WTC11 (cell line): Measurements from ENCODE around the gene TCF20. TPM values are rescaled to one million over a fixed set of nuclear protein-coding genes. Genes with fewer than 3 reads are reported as not detected.

Source experiments
- ATAC-seq: fragments of 200-7000 bp; cut with Tn5 transposase; 2 replicates; pipeline ENCODE4 v1.10.0; 2021; ENCODE audit warnings: mild to moderate bottlenecking, moderate library complexity
- CTCF ChIA-PET: fragments of 300-600 bp; sonication (Branson Sonifier 250); formaldehyde crosslinking; loops from one replicate; lab custom pipeline; 2021; ENCODE audit warnings: antibody characterized with exemption; lab: Charles Lee
- POLR2A ChIA-PET: fragments of 350-600 bp; sonication (Branson Sonifier 250); formaldehyde crosslinking; loops from one replicate; lab custom pipeline; 2021; ENCODE audit warnings: antibody characterized with exemption; lab: Charles Lee
- DNase-seq: peaks from one replicate; pipeline ENCODE4 v3.0.0; 2021; ENCODE audit warnings: low spot score
- H3K27ac Mint-ChIP-seq: 2 replicates; pipeline ENCODE4 v1.8.0; 2021; ENCODE audit warnings: mixed read lengths
- H3K27me3 Mint-ChIP-seq: 2 replicates; pipeline ENCODE4 v1.8.0; 2021; ENCODE audit warnings: low read depth, mild to moderate bottlenecking, moderate library complexity, mixed read lengths
- H3K36me3 Mint-ChIP-seq: 2 replicates; pipeline ENCODE4 v1.8.0; 2021; ENCODE audit warnings: mixed read lengths
- H3K4me1 Mint-ChIP-seq: 2 replicates; pipeline ENCODE4 v1.8.0; 2022; ENCODE audit warnings: mixed read lengths
- H3K4me3 Mint-ChIP-seq: 2 replicates; pipeline ENCODE4 v1.8.0; 2021; ENCODE audit warnings: mild to moderate bottlenecking, moderate library complexity, mixed read lengths
- H3K9me3 Mint-ChIP-seq: 2 replicates; pipeline ENCODE4 v1.8.0; 2021; ENCODE audit warnings: mixed read lengths
- CREB1 ChIP-seq: sonication (generic); formaldehyde crosslinking; IDR thresholded peaks from 2 replicates; pipeline ENCODE4 v1.8.0; 2023; ENCODE audit warnings: mild to moderate bottlenecking, missing genetic modification reagents
- ELF4 ChIP-seq: sonication (generic); formaldehyde crosslinking; IDR thresholded peaks from 2 replicates; pipeline ENCODE4 v1.8.1; 2022; ENCODE audit warnings: low read depth, mild to moderate bottlenecking, moderate library complexity, missing genetic modification reagents
- EMX1 ChIP-seq: fragments of 250-450 bp; sonication (Bioruptor Pico); IDR thresholded peaks from 2 replicates; pipeline ENCODE4 v1.8.0; 2021; ENCODE audit warnings: mild to moderate bottlenecking
- ESRRA ChIP-seq: sonication (generic); formaldehyde crosslinking; IDR thresholded peaks from 2 replicates; pipeline ENCODE4 v1.8.1; 2022; ENCODE audit warnings: mild to moderate bottlenecking, missing genetic modification reagents, borderline replicate concordance
- ETV6 ChIP-seq: sonication (generic); formaldehyde crosslinking; IDR thresholded peaks from 2 replicates; pipeline ENCODE4 v1.8.1; 2022; ENCODE audit warnings: mild to moderate bottlenecking, missing genetic modification reagents
- FOXJ3 ChIP-seq: sonication (generic); formaldehyde crosslinking; IDR thresholded peaks from 2 replicates; pipeline ENCODE4 v1.9.0; 2021; ENCODE audit warnings: missing genetic modification reagents, mild to moderate bottlenecking, borderline replicate concordance
- HMGA2 ChIP-seq: fragments of 250-450 bp; sonication (Bioruptor Pico); IDR thresholded peaks from 2 replicates; pipeline ENCODE4 v1.4.0; 2021; ENCODE audit warnings: mild to moderate bottlenecking, moderate library complexity
- IRF2 ChIP-seq: sonication (generic); formaldehyde crosslinking; IDR thresholded peaks from 2 replicates; pipeline ENCODE4 v1.8.0; 2022; ENCODE audit warnings: low read depth, missing genetic modification reagents, borderline replicate concordance
- JUN ChIP-seq: sonication (generic); formaldehyde crosslinking; IDR thresholded peaks from 2 replicates; pipeline ENCODE4 v1.8.0; 2023; ENCODE audit warnings: mild to moderate bottlenecking, missing genetic modification reagents
- KAT7 ChIP-seq: sonication (generic); formaldehyde crosslinking; IDR thresholded peaks from 2 replicates; pipeline ENCODE4 v1.8.1; 2023; ENCODE audit warnings: missing genetic modification reagents, mild to moderate bottlenecking, borderline replicate concordance
- NFATC4 ChIP-seq: fragments of 250-450 bp; sonication (Bioruptor Pico); IDR thresholded peaks from 2 replicates; pipeline ENCODE4 v1.9.0; 2021; ENCODE audit warnings: mild to moderate bottlenecking
- NFE2L1 ChIP-seq: sonication (generic); formaldehyde crosslinking; IDR thresholded peaks from 2 replicates; pipeline ENCODE4 v1.8.1; 2023; ENCODE audit warnings: missing genetic modification reagents
- NR2C2 ChIP-seq: sonication (generic); formaldehyde crosslinking; IDR thresholded peaks from 2 replicates; pipeline ENCODE4 v1.8.0; 2022; ENCODE audit warnings: mild to moderate bottlenecking, missing genetic modification reagents
- NR3C1 ChIP-seq: sonication (generic); formaldehyde crosslinking; conservative IDR thresholded peaks from 2 replicates; pipeline ENCODE4 v1.8.1; 2023; ENCODE audit warnings: low read depth, mild to moderate bottlenecking, missing genetic modification reagents
- RELA ChIP-seq: sonication (generic); formaldehyde crosslinking; IDR thresholded peaks from 2 replicates; pipeline ENCODE4 v1.8.1; 2022; ENCODE audit warnings: missing genetic modification reagents, mild to moderate bottlenecking, borderline replicate concordance
- RORB ChIP-seq: fragments of 250-450 bp; sonication (Bioruptor Pico); IDR thresholded peaks from 2 replicates; pipeline ENCODE4 v1.9.0; 2021; ENCODE audit warnings: mild to moderate bottlenecking
- SMAD3 ChIP-seq: sonication (generic); formaldehyde crosslinking; IDR thresholded peaks from 2 replicates; pipeline ENCODE4 v1.8.0; 2022; ENCODE audit warnings: missing genetic modification reagents, mild to moderate bottlenecking, borderline replicate concordance
- ZNF138 ChIP-seq: sonication (generic); formaldehyde crosslinking; conservative IDR thresholded peaks from 2 replicates; pipeline ENCODE4 v1.8.1; 2022; ENCODE audit warnings: mild to moderate bottlenecking, moderate library complexity, missing genetic modification reagents
- ZNF219 ChIP-seq: sonication (generic); formaldehyde crosslinking; IDR thresholded peaks from 2 replicates; pipeline ENCODE4 v1.8.0; 2023; ENCODE audit warnings: missing genetic modification reagents, mild to moderate bottlenecking, borderline replicate concordance
- total RNA-seq: library from RNA; stranded (reverse); gene quantifications from 3 replicates; pipeline ENCODE4 v1.2.3, GENCODE V29; 2021
- TF ChIP-seq, protein P1 (sequence below): sonication (generic); formaldehyde crosslinking; IDR thresholded peaks from 2 replicates; pipeline ENCODE4 v1.8.1; 2023; ENCODE audit warnings: mild to moderate bottlenecking, missing genetic modification reagents, borderline replicate concordance
- TF ChIP-seq, protein P2 (sequence below): sonication (generic); formaldehyde crosslinking; IDR thresholded peaks from 2 replicates; pipeline ENCODE4 v1.8.1; 2022; ENCODE audit warnings: mild to moderate bottlenecking, moderate library complexity, missing genetic modification reagents
- TF ChIP-seq, protein P3 (sequence below): fragments of 250-450 bp; sonication (Bioruptor Pico); IDR thresholded peaks from 2 replicates; pipeline ENCODE4 v2.1.2; 2022; ENCODE audit warnings: mild to moderate bottlenecking, moderate library complexity
- TF ChIP-seq, protein P4 (sequence below): fragments of 250-450 bp; sonication (Bioruptor Pico); IDR thresholded peaks from 2 replicates; pipeline ENCODE4 v1.9.0; 2021; ENCODE audit warnings: mild to moderate bottlenecking

TCF20 gene
- total RNA-seq, 1 experiment from 2014 or later, result 77.0 TPM

DNA sequence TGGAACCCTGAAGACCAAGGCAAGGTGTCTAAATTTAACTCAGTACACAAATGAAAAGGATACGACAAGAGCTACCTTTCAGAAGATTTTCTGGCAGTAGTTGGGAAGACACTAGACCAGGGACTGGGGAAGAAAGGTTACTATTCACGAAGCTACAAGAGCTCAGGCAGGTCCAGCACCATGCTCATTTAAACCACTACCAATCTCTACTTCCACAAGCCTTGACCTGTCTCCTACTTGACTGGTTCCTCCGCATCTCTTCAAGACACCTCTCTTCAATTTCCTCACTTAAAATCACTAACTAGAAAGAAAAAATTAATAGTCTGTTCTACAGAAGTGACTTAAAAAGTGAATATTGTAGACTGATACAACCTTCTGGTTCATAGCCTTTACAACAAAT is 22.9 kb downstream of the TCF20 start:
- no peak for DNase-seq
- Mint-ChIP-seq H3K27me3 (peaks cover 2% of the 10 kb centered on the region; the same call in 1 of the 2 replicates), H3K4me3 (no peak overlapping the region), H3K9me3 (no peaks in the 10 kb centered on the region), H3K27ac (no peak overlapping the region), H3K4me1 (no peaks in the 10 kb centered on the region), H3K36me3 (peaks cover 8% of the 10 kb centered on the region)
- ChIA-PET CTCF (interaction anchor here (0.6 kb wide), 1 partner anchor 287 kb away, joined by 4 read pairs; no protein-coding TSS in a partner anchor), POLR2A (no interaction called here)
- no peak for ATAC-seq
- TF ChIP-seq NR2C2 (CRISPR knock-in tag), result no peak
- TF ChIP-seq ZNF219 (CRISPR knock-in tag), result no peak
- TF ChIP-seq, protein P1, sequence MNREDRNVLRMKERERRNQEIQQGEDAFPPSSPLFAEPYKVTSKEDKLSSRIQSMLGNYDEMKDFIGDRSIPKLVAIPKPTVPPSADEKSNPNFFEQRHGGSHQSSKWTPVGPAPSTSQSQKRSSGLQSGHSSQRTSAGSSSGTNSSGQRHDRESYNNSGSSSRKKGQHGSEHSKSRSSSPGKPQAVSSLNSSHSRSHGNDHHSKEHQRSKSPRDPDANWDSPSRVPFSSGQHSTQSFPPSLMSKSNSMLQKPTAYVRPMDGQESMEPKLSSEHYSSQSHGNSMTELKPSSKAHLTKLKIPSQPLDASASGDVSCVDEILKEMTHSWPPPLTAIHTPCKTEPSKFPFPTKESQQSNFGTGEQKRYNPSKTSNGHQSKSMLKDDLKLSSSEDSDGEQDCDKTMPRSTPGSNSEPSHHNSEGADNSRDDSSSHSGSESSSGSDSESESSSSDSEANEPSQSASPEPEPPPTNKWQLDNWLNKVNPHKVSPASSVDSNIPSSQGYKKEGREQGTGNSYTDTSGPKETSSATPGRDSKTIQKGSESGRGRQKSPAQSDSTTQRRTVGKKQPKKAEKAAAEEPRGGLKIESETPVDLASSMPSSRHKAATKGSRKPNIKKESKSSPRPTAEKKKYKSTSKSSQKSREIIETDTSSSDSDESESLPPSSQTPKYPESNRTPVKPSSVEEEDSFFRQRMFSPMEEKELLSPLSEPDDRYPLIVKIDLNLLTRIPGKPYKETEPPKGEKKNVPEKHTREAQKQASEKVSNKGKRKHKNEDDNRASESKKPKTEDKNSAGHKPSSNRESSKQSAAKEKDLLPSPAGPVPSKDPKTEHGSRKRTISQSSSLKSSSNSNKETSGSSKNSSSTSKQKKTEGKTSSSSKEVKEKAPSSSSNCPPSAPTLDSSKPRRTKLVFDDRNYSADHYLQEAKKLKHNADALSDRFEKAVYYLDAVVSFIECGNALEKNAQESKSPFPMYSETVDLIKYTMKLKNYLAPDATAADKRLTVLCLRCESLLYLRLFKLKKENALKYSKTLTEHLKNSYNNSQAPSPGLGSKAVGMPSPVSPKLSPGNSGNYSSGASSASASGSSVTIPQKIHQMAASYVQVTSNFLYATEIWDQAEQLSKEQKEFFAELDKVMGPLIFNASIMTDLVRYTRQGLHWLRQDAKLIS (CRISPR knock-in tag), result no peak
- TF ChIP-seq RELA (CRISPR knock-in tag), result no peak
- no peak for TF ChIP-seq ELF4 (CRISPR knock-in tag)
- no peak for TF ChIP-seq ESRRA (CRISPR knock-in tag)
- TF ChIP-seq NFE2L1 (CRISPR knock-in tag), result no peak
- no peak for TF ChIP-seq EMX1 (CRISPR knock-in tag)

DNA sequence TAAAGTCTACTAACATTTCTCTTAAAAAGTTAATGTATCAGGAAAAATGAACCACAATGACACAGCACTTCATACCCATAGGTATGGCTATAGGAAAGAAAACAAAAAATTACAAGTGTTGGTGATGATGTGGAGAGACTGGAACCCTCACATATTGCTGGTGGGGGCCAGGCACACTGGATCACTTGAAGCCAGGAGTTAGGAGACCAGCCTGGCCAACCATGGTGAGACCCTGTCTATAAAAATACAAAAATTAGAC is 26.7 kb downstream of the TCF20 start:
- peaks cover 10% of the 10 kb centered on the region for H3K36me3 Mint-ChIP-seq
- DNase-seq (no peak), ATAC-seq (no peak)
- H3K27me3 Mint-ChIP-seq, result no peaks in the 10 kb centered on the region; the same call in 1 of the 2 replicates
- no peak overlapping the region for H3K4me3 Mint-ChIP-seq
- H3K9me3 Mint-ChIP-seq, result no peaks in the 10 kb centered on the region
- no peaks in the 10 kb centered on the region for H3K4me1 Mint-ChIP-seq
- H3K27ac Mint-ChIP-seq, result no peak overlapping the region
- POLR2A ChIA-PET, result no interaction called here
- no peak for TF ChIP-seq HMGA2 (CRISPR knock-in tag)
- TF ChIP-seq CREB1 (CRISPR knock-in tag), result no peak
- TF ChIP-seq, protein P2, sequence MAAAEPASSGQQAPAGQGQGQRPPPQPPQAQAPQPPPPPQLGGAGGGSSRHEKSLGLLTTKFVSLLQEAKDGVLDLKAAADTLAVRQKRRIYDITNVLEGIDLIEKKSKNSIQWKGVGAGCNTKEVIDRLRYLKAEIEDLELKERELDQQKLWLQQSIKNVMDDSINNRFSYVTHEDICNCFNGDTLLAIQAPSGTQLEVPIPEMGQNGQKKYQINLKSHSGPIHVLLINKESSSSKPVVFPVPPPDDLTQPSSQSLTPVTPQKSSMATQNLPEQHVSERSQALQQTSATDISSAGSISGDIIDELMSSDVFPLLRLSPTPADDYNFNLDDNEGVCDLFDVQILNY (CRISPR knock-in tag), result no peak
- no peak for TF ChIP-seq RORB (CRISPR knock-in tag)
- TF ChIP-seq FOXJ3 (CRISPR knock-in tag), result no peak
- no peak for TF ChIP-seq ZNF219 (CRISPR knock-in tag)
- no peak for TF ChIP-seq SMAD3 (CRISPR knock-in tag)
- no peak for TF ChIP-seq KAT7 (CRISPR knock-in tag)
- no peak for TF ChIP-seq IRF2 (CRISPR knock-in tag)
- no peak for TF ChIP-seq NR3C1 (CRISPR knock-in tag)
- TF ChIP-seq JUN (CRISPR knock-in tag), result no peak
- TF ChIP-seq NFATC4 (CRISPR knock-in tag), result no peak
- TF ChIP-seq, protein P3, sequence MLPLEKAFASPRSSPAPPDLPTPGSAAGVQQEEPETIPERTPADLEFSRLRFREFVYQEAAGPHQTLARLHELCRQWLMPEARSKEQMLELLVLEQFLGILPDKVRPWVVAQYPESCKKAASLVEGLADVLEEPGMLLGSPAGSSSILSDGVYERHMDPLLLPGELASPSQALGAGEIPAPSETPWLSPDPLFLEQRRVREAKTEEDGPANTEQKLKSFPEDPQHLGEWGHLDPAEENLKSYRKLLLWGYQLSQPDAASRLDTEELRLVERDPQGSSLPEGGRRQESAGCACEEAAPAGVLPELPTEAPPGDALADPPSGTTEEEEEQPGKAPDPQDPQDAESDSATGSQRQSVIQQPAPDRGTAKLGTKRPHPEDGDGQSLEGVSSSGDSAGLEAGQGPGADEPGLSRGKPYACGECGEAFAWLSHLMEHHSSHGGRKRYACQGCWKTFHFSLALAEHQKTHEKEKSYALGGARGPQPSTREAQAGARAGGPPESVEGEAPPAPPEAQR (CRISPR knock-in tag), result no peak
- TF ChIP-seq ETV6 (CRISPR knock-in tag), result no peak
- TF ChIP-seq ZNF138 (CRISPR knock-in tag), result no peak
- TF ChIP-seq, protein P4, sequence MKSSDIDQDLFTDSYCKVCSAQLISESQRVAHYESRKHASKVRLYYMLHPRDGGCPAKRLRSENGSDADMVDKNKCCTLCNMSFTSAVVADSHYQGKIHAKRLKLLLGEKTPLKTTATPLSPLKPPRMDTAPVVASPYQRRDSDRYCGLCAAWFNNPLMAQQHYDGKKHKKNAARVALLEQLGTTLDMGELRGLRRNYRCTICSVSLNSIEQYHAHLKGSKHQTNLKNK, result no peak
- CTCF ChIA-PET, result no interaction called here
